Neural crest cell (in vitro differentiated cells): ENCODE data around the gene MXRA5. TPM values are rescaled to one million over a fixed set of nuclear protein-coding genes. Genes with fewer than 3 reads are reported as not detected.
A peak's percentile ranks its signal among the peaks of the same experiment; 100 is the strongest.
"Not testable (repeated sequence)": the region's sequence is repeated elsewhere in the genome, so short reads cannot be mapped to it uniquely, and the experiment has no call there.

Experiments
- DNase-seq: peaks from one replicate; pipeline ENCODE4 v3.0.0; 2021; ENCODE audit warnings: low read depth, mixed read lengths, low spot score
- H3K27ac Mint-ChIP-seq: one replicate; pipeline ENCODE4 v1.8.0; 2021; ENCODE audit warnings: mild to moderate bottlenecking, mixed read lengths; ENCODE audit not compliant: unreplicated experiment
- H3K27me3 Mint-ChIP-seq: 2 replicates; pipeline ENCODE4 v1.8.0; 2021; ENCODE audit warnings: low read depth, mild to moderate bottlenecking, mixed read lengths
- H3K36me3 Mint-ChIP-seq: 2 replicates; pipeline ENCODE4 v1.8.0; 2021; ENCODE audit warnings: low read depth, mild to moderate bottlenecking, mixed read lengths
- H3K4me1 Mint-ChIP-seq: 2 replicates; pipeline ENCODE4 v1.8.0; 2021; ENCODE audit warnings: mixed read lengths
- H3K4me3 Mint-ChIP-seq: one replicate; pipeline ENCODE4 v1.8.0; 2021; ENCODE audit warnings: mild to moderate bottlenecking, mixed read lengths
- H3K9me3 Mint-ChIP-seq: 2 replicates; pipeline ENCODE4 v1.8.0; 2021; ENCODE audit warnings: mixed read lengths
- total RNA-seq: library from RNA; stranded (reverse); gene quantifications from 2 replicates; pipeline ENCODE4 v1.2.1, GENCODE V29; 2021
- TF ChIP-seq, protein P1 (sequence below): fragments of 200-600 bp; sonication (generic); conservative IDR thresholded peaks from 2 replicates; pipeline ENCODE4 v1.5.0; 2021; ENCODE audit warnings: antibody characterized with exemption, mild to moderate bottlenecking

The MXRA5 gene
- total RNA-seq, 1 donor from 2014 or later: 1.3 TPM

DNA sequence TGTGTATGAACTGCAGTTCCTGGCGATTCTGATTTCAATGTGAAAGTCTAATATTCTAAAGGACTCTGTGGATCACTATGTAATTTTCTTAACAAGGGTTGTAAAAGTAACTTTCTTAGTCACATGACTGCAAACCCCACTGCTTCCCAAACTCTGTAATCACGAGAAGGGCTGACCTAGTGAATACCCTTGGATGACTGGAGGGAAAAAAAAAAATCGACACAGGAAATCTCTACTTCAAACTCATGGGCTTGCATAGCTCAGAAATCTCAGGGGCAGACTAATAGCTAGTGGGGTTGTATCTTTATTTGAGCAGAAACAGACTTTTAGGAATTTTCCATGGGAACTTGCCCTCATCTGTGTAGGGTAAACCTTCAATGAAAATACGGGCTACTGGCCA is 4.8 kb upstream of the MXRA5 start:
- Mint-ChIP-seq H3K27me3 (peaks cover 57% of the 10 kb centered on the region), H3K36me3 (peaks cover 5% of the 10 kb centered on the region), H3K4me1 (no peaks in the 10 kb centered on the region), H3K9me3 (peaks cover 4% of the 10 kb centered on the region), H3K27ac (no peak overlapping the region), H3K4me3 (no peak overlapping the region)
- TF ChIP-seq, protein P1, sequence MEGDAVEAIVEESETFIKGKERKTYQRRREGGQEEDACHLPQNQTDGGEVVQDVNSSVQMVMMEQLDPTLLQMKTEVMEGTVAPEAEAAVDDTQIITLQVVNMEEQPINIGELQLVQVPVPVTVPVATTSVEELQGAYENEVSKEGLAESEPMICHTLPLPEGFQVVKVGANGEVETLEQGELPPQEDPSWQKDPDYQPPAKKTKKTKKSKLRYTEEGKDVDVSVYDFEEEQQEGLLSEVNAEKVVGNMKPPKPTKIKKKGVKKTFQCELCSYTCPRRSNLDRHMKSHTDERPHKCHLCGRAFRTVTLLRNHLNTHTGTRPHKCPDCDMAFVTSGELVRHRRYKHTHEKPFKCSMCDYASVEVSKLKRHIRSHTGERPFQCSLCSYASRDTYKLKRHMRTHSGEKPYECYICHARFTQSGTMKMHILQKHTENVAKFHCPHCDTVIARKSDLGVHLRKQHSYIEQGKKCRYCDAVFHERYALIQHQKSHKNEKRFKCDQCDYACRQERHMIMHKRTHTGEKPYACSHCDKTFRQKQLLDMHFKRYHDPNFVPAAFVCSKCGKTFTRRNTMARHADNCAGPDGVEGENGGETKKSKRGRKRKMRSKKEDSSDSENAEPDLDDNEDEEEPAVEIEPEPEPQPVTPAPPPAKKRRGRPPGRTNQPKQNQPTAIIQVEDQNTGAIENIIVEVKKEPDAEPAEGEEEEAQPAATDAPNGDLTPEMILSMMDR: no peak
- no peak for DNase-seq

DNA sequence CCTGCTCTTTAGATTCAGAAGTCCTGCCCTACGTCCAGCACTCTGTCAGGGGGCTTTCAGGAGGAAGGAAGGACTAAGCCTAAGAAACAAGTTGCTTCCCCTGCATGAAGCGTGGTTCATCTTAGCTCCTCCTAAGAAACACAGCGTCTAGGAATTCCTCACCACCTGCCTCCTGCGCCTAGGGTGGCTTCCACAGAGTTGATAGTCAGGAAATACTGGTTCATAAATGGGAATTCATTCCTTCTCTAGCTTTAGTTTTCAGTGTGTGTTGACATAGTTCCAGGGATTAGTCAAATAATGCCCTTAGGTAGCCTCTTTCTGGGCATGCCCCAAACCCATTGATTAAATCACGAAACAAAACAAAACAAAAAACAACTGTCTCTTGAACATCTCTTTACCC is 1.7 kb upstream of the MXRA5 start:
- TF ChIP-seq, protein P1: no peak
- no peak overlapping the region for H3K27ac Mint-ChIP-seq
- H3K27me3 Mint-ChIP-seq: peaks cover 88% of the 10 kb centered on the region
- no peak for DNase-seq
- H3K36me3 Mint-ChIP-seq: peaks cover 5% of the 10 kb centered on the region
- H3K9me3 Mint-ChIP-seq: peaks cover 4% of the 10 kb centered on the region
- H3K4me1 Mint-ChIP-seq: peaks cover 4% of the 10 kb centered on the region
- H3K4me3 Mint-ChIP-seq: peak overlapping the region; percentile 2

DNA sequence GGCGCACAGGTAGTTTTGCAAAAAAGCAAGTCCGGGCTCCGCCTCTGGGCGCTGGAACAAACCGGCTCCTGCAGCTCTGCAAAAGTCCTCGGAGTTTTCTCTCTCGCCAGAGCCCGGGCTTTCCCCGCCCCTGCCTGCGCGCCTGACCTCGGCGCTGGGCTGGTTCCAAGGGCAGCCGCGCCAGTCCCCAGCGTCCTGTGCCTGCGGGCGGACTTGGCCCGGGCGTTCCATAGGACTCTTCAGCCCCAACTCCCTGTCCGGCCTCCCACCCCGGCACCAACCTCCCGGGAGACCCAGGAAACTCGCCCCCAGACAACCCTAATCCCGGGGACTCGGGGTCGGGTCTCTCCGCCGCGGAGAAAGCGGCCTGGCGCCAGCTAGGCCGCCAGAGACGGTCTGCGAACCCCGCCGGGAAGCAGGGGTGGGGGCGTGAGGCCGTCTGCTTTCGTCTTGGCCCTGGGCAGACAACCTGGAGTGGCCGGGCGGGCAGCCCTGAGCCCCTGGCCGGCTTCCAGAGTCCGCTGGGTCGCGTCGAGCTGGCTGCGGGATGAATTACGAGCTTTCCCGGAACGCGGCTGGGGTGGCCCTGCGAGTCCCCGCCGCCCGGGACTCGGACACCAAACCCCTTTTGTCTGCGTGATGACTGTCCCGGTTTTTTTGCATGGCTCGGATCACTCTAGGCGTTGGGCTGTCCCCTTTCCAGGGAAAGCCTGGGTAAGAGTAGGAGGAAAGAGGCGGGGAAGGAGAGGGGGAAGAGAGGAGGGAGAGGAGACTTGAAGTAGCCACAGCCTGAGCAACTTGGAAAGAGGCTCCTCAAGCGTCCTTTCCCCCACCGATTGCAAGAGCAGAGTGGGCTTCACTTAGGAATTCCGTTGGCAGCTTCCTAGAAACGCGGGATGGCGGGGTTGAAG is 916 bp downstream of the MXRA5 start:
- peaks cover 84% of the 10 kb centered on the region for H3K27me3 Mint-ChIP-seq
- peak overlapping the region; percentile 86 for H3K4me3 Mint-ChIP-seq
- H3K4me1 Mint-ChIP-seq: peaks cover 4% of the 10 kb centered on the region
- H3K27ac Mint-ChIP-seq: no peak overlapping the region
- peaks cover 4% of the 10 kb centered on the region for H3K9me3 Mint-ChIP-seq
- TF ChIP-seq, protein P1: peak; percentile 17
- peak; percentile 24 for DNase-seq
- peaks cover 5% of the 10 kb centered on the region for H3K36me3 Mint-ChIP-seq

DNA sequence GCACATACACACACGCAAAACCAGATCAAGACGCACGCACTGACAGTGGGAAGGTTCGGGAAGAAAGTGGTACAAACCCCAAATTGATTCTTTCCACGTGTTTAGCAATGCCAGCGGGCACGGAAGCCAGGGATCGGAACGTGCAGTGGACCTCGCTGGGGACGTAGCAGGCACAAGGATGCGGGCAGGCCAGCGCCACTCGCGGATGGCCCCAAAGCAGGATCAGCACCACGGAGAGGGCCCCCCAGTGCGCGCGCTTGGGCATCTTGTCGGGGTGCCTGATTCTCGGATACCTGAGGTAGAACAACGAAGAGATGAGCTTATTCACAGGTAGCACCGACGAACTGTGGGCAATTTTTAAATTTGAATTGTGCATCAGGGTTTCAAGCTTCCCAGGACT is 2.9 kb downstream of the MXRA5 start:
- DNase-seq, H3K4me1 Mint-ChIP-seq, H3K36me3 Mint-ChIP-seq, H3K9me3 Mint-ChIP-seq, H3K27ac Mint-ChIP-seq, H3K4me3 Mint-ChIP-seq: not testable (repeated sequence)
- H3K27me3 Mint-ChIP-seq: peaks cover 77% of the 10 kb centered on the region

DNA sequence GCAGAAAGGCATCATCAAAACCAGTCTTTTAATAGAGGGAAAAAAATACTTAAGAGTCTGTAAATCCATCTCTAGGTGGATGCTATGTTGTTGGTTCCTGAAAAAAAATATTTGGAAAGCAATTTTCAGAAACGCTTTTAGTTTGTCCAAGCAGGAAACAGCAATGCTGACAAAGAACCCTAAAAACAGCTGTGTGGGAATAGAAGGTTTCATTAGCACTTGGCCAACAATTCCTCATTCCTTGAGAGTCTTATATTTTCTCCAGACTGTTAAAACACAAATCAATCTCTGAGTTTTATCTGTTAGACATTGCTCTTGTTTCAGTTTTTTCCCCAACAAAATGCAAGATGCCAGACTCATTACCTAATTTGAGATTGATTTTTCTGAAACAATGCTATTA is 6.4 kb downstream of the MXRA5 start:
- Mint-ChIP-seq H3K4me3 (no peak overlapping the region), H3K9me3 (peaks cover 7% of the 10 kb centered on the region), H3K27ac (no peak overlapping the region), H3K4me1 (no peaks in the 10 kb centered on the region), H3K36me3 (no peaks in the 10 kb centered on the region), H3K27me3 (peaks cover 49% of the 10 kb centered on the region)
- no peak for DNase-seq
- TF ChIP-seq, protein P1: no peak

DNA sequence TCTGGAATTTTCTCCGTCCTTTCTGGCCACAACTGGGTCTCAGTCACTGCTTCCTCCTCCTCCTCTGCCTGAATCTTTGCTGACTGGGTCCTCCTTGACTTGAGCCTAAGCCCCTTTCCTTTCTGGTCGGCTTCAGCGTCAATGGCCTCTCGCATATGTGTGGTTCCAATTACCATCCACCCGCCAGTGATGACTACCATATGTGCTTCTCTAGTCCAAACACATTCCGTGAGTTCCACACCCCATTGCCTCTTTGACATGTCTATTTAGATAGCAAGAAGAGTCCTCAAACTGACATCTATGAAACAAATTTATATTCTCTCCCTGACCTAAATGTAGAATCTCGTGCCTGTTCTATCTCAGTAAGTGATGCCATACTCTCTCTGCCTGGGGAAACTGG is 19.8 kb downstream of the MXRA5 start:
- peaks cover under 1% of the 10 kb centered on the region for H3K9me3 Mint-ChIP-seq
- H3K36me3 Mint-ChIP-seq: no peaks in the 10 kb centered on the region
- no peak overlapping the region for H3K27ac Mint-ChIP-seq
- no peaks in the 10 kb centered on the region for H3K4me1 Mint-ChIP-seq
- peaks cover 12% of the 10 kb centered on the region for H3K27me3 Mint-ChIP-seq
- DNase-seq: no peak
- H3K4me3 Mint-ChIP-seq: no peak overlapping the region
- TF ChIP-seq, protein P1: no peak
